HG02981 (cell line): ENCODE measurements around the gene IDI2.
"Not testable (repeated sequence)": the region's sequence is repeated elsewhere in the genome, so short reads cannot be mapped to it uniquely, and the experiment has no call there.

ENCODE experiments used
- ATAC-seq: cut with Tn5 transposase; IDR thresholded peaks from one replicate; pipeline ENCODE4 v1.9.1; 2021; ENCODE audit warnings: mild to moderate bottlenecking, moderate library complexity; ENCODE audit not compliant: unreplicated experiment

IDI2 gene

GRCh38 chr10:1048349-1048731 is 22.7 kb upstream of the IDI2 start:
- ATAC-seq = no peak

- no peak for ATAC-seq
These were observed 22.3 kb upstream of the IDI2 start for GRCh38 chr10:1047937-1048336.

GRCh38 chr10:1045415-1045814 is 19.8 kb upstream of the IDI2 start:
- no peak for ATAC-seq

- ATAC-seq = no peak
These were observed 19.3 kb upstream of the IDI2 start for GRCh38 chr10:1044964-1045363.

GRCh38 chr10:1044146-1044545 is 18.5 kb upstream of the IDI2 start:
- no peak for ATAC-seq

DNA sequence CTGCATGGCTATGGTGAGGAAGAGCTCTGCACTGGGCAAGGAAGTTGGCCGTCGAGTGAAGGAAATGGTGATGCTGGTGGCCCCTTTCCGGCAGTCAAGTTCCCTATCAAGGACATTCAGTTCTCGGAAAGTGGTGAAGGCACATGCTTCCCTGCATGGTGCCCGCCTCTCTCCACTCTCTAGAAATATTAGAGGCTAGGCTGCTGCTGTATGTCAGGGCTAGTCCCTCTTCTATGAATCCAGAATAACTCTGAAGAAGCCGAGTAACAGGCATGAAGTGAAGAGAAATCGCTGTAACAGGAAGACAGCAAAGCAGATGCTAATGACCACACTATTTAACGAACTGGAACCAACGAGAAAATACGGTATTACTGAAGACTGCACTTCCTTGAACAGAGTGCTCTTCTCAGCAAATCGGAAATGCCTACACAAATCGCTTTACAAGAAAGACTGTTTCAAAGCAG is 17.9 kb upstream of the IDI2 start:
- ATAC-seq = peak; percentile 58

DNA sequence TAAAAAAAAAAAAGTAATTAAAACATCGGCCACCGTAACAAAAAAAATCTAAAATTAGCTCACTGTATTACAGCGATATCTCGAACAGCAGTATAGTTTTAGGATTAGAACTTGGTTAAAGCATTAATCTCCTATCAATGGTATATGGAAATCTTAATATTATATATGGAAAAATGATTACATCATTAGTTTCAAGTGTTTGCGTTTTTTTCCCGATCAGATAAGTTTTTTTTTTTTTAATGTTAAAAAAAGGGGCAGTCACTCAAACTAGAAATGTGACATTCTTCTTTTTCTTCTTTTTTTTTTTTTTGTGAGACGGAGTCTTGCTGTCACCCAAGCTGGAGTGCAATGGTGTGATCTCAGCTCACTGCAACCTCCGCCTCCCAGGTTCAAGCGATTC is 15.9 kb upstream of the IDI2 start:
- ATAC-seq = no peak

GRCh38 chr10:1040133-1040532 is 14.5 kb upstream of the IDI2 start:
- ATAC-seq = no peak

- ATAC-seq = not testable (repeated sequence)
These were observed 13.1 kb upstream of the IDI2 start for GRCh38 chr10:1038769-1039168.

GRCh38 chr10:1037098-1037497 is 11.4 kb upstream of the IDI2 start:
- ATAC-seq = no peak

- ATAC-seq = no peak
These were observed 10.7 kb upstream of the IDI2 start for GRCh38 chr10:1036341-1036791.

- no peak for ATAC-seq
These were observed 9.5 kb upstream of the IDI2 start for GRCh38 chr10:1035201-1035600.

DNA sequence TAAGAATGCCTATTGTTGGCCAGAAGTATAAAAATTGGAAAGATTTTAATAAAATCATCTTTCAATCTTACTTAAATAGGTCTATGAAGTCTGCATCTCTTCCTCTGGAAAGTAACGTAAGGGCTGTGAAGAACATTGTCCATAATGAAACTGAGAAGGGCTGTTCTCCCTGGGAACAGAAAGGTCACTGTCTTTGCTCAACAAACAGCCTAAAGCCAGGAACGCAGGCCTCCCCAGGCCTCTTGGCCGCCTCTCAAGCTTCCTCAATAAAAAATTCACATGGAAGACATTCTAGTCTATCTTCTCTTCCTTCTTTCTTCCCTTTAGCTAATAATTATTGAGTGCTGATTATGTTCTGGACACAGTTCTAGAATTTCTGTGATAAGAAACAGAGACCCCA is 9.1 kb upstream of the IDI2 start:
- ATAC-seq = no peak

- ATAC-seq = no peak
These were observed 7.9 kb upstream of the IDI2 start for GRCh38 chr10:1033601-1034000.

- ATAC-seq = no peak
These were observed 4.2 kb upstream of the IDI2 start for GRCh38 chr10:1029838-1030237.

GRCh38 chr10:1026578-1026977 is 919 bp upstream of the IDI2 start:
- ATAC-seq = no peak

GRCh38 chr10:1024103-1024502 is 1.6 kb downstream of the IDI2 start:
- no peak for ATAC-seq

- ATAC-seq = no peak
These were observed 3.2 kb downstream of the IDI2 start for GRCh38 chr10:1022413-1022812.

- ATAC-seq = no peak
These were observed 4.7 kb downstream of the IDI2 start for GRCh38 chr10:1020958-1021357.

DNA sequence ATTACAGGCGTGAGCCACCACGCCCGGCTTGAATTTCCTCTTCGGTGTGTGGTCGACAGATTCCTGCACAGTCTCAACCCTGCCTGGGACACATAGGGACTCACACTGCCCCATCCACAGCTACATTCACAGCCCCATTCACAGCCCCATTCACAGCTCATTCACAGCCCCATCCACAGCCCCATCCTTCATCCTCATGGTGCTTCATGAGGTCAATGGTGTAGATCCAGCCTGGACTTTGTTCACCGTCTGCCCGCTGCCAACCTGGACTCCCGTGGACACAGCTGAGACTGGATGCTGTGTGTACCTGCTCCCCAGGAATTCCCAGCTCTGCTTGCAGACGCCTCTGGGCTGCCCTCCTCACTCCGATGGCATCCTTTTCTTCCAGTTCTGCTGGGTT is 5.2 kb downstream of the IDI2 start:
- ATAC-seq = no peak

DNA sequence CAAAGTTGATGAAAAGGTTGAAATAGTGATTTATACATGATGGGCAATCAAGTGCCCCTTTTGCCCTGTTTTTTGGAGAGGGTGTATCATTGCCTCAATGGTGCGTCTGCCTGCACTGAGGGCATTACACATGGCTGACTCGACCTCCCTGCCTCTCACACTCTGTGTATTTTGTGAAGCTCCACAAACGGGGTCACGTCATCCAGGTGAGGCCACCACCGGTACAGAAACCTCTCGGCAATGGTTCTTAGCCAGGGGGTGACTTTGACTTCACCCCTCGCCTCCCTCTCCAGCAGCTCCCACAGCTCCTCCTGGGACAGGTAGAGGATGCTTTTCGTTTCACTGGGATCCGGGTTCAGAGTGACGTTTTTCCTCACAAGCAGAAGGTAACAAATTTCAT is 6.3 kb downstream of the IDI2 start:
- no peak for ATAC-seq

GRCh38 chr10:1015688-1016087 is 10.0 kb downstream of the IDI2 start:
- ATAC-seq = no peak

DNA sequence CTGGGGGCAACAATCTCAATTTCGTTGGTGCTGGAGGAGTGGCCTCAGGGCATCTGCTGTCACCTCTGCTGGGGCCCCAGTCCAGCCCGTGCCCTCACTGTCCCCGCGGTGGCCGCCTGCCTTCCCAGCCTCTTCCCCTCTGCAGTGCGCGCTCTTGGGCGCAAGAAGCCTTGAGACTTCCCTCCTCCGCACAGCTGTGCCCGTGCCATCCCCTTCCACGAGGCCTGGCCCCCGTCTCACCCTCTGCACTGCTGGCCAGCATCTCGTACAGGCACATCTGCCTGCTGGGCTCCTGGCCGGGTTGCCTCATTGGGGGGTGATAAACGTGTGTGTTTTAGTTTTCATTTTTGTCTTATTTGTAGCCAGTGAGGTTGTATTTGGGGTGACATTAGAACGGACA is 14.0 kb downstream of the IDI2 start:
- ATAC-seq = no peak

DNA sequence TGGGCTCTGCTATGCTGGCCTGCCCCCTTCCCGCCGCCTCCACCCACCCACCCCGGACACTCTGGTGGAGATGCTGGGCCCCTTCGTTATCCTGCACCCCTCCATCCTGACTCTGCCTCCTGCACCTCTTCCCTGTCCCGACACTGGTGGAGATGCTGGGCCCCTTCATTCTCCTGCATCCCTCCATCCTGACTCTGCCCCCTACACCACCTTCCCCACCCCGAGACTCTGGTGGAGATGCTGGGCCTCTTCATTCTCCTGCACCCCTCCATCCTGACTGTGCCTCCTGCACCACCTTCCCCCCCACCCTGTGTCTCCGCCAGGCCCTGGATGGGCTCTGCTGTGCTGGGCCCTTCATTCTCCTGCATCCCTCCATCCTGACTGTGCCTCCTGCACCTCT is 15.0 kb downstream of the IDI2 start:
- ATAC-seq = no peak
